Stimulated activated CD8-positive, alpha-beta memory T cell treated with anti-CD3 and anti-CD28 coated beads, Interleukin-12 subunit alpha, Interleukin-12 subunit beta, amount 100 ng/mL, for 24 hours (primary cell): Measurements from ENCODE around the gene POLR2C.

Experiments used
- DNase-seq: peaks from one replicate; pipeline ENCODE4 v3.0.0-alpha.2; 2020; ENCODE audit errors: extremely low read depth

Gene POLR2C

DNA sequence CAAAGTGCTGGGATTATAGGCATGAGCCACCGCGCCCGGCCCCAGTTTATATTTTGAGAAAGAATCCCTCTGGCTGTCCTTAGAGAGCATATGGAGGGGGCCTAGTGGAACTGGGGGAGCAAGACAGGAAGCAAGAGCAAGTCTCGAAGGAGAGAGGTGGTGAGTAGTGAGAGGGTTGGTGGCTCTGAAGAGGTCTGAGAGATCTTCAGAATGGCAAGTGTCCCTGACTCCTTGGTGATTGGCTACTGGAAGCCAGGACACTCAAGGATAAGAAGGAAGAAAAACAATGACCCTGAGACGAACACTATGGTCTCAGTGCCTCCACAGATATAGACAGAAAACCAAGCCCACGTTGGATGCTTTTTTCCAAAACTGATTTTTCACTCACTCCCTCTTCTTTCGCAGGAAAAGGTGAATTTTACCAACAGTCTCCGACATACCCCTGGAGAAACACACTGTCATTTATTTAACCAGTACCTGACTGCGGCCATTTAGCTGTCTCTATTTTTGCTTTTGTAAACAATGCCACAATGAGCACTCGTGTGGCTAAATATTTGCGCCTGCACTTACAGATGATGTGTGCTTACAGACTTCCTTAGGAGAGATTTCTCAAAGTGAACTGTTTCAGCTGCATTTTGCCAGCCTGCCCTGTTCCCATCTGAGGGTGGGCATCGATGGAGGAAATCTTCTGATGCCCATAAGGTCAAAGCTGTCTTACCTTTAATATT, 39.7 kb downstream of the POLR2C start:
- no peak for DNase-seq

DNA sequence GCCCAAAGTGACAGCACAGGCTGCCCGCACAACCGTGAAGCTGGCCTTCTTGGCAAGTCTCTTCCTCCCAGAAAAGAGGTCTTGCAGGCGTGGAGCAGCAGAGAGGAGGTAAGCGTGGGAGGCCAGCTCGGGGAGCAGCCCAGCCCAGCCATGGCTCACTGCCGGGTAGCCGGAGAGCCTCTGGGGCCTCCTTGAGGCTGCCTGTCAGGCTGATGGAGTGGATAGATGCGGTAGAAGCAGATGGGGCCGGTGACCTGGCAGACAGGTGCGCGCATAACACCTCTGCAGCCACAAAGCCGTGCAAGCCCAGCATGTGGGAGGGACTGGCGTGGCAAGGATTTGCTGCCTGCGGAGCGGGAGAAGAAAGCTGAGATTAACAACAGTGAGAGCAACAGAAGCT, 40.9 kb downstream of the POLR2C start:
- DNase-seq: no peak

DNA sequence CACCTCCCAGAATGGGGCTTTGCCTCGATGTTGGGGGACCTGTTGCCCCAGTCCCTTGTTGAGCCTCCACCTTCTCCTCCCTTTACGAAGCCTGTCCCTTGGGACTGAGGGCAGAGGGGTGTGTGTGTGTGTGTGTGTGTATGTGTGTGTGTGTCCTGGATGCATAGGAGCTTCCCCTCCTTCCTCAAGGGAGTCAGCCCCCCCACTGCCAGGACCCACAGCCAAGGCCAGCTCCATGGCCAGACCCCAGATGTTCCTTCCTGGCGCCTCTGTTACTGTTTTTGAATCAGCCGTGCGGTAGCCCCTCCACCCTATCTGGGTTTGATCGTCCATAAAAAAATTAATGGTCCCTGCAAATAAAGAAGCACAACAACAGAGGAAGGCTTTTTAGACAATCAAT, 41.5 kb downstream of the POLR2C start:
- no peak for DNase-seq

DNA sequence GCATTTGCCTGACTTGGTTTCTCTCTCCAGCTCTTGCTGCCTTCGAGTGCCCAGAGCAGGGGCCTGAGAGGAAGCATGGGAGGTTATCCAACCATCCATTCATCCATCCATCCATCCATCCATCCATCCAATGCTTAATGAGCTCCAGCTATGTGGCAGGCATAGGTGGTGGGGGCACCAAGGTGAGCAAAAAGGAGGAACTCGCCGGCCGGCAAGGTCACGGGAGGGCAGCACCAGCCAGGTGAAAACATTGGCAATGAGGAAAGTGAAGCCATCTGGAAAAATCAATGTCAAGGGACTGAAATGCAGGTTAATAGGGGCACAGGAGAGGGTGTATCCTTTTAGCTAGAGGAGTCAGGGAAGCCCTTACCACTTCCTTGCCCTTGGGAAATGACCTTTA, 42.0 kb downstream of the POLR2C start:
- DNase-seq: no peak

DNA sequence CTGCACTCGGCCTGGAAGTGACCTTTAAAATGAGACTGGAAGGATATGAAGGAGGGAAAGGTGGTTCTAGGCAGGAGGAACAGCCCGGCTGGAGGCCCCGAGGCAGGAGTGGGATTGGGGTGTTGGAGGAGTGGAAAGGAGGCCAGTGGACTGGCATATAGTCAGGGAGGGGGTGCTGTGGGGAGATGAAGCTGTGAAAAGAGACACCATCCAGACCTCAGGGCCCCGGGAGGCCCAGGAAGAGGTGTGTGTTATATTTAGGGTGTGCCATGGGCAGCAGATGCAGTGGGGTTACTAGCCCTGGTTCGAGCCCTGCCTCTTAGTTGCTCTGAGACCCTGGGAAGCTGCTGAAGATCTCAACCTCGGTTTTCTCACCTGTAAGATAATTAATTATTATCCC, 42.7 kb downstream of the POLR2C start:
- no peak for DNase-seq

DNA sequence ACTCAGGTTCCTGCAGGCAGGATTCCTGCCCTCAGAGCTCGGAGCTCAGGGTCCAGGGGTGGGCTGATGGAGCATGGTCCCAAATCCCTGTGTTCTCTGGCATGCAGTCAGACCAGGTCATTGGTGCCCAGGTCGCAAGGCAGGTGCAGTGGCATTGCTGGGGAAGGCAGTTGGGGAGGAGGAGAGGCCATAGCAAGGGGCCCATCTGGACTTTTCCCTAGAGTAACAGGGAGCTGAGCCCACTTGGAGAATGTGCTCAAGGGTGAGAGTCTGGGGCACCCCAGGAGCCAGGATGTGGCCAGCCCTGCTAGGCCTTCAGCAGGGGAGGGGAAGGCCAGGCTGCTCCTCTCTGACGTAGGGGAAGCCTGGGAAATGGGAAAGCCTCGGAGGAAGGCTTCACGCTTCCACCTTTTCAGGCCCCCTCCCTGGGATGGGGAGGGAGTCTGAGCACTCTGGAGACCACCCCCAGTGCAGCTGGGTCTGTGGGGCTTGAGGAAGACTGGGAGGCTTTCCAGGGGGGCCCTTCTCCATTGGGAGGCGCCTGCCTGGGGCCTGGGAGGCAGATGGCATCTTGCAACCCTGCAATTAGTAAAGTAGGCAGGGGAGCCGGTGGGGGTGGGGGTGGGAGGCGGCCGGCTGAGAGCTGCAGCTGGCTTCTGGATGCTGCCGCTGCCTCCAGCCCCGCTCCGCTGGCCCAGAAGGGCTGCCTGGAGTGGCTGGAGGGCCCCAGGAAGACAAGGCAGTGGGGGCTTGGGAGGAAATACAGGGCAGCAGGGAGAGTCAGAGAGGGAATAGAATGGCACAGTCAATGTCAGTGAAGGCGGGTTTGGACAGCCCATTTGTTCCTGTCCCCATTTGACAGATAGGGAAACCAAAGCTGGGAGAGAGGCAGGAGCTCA, 44.9 kb downstream of the POLR2C start:
- DNase-seq: no peak

DNA sequence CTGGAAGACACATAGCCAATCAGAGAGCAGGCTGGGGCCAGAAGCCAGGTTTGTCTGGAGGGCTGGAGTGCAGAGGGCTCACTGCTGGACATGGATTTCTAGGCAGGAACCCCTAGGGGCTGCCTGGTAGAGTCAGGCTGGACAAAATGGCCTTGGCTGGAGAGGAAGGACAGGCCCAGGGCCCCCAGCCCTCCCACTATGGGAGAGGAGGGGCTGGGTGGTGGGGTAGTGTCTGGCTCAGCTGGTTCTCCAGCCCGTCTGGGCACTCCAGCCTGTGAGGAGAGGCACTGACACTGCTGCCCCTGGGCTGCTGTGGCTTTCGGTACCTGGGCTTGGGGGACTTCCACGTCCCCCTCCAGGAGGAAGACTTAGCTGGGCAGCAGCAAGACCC, 45.6 kb downstream of the POLR2C start:
- DNase-seq: no peak

DNA sequence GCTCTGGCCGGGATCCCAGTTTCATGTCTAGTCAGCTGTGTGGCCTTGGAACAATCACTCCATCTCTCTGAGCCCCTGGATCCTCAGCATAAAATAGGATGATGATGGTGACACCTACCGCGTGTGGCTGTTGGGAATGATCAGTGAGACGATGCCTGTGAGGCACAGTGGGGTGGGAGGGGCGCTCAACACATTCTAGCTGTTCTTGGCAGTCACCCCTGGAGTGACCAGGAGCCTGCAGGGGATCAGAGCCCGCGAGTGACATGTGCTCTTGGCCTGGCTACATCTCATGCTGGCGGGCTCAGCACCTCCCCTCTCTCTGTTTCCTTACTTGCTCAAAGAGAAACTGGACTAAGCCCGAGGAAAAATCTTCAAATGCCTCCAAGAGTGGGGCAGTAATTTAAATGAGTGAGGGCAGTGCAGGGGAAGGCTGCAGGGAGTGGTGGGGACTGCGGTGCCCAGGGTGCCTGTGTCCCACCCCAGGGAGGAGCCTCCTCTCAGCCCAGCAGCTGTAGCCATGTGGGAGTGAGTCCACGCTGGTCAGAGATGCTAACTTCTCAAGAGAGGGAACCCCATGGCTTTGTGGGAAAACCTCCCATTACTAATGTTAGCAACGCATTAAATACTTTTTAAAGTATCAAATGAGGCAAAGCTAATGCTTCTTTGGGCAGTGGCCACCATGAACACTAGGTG, 46.9 kb downstream of the POLR2C start:
- DNase-seq: no peak

DNA sequence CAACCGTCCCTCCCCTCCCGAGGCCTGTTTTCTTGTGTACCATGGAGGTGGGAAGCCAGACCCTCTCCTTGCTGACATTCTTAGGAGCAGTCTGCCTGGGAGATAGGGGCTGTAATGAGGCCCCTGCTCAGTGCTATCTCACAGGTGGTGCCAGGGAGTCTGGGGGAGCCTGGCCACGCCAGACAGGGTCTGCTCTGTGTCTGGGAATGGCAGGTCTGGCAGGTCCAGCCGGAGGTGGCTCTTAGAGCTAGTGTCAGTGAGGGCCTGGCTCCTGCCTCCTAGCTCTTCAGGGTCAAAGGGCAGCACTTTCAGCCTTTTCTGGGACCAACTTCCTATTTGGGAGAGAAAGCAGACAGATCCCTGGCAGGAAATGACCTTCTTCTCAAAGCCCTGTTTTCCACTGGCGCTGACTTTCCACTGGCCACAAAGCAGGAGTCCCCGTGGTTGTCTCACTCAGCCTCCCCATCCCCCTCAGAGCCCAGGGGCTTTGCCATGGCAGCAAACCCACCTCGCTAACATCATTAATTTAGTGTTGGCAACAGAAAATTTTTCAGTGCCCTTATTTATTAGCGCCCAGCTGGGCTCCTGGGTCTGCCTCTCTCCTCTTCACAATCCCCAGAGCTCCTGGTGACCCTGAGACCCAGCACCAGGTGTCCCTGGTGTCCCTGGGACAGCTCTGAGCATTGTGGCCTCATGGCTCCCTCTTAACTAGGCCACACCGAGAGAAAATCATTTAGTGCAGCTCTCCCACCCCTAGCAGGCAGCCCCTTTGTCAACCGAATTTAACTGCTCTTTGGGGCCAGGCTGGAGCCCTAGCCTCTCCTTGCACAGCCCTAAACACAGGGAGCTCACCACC, 47.8 kb downstream of the POLR2C start:
- no peak for DNase-seq

DNA sequence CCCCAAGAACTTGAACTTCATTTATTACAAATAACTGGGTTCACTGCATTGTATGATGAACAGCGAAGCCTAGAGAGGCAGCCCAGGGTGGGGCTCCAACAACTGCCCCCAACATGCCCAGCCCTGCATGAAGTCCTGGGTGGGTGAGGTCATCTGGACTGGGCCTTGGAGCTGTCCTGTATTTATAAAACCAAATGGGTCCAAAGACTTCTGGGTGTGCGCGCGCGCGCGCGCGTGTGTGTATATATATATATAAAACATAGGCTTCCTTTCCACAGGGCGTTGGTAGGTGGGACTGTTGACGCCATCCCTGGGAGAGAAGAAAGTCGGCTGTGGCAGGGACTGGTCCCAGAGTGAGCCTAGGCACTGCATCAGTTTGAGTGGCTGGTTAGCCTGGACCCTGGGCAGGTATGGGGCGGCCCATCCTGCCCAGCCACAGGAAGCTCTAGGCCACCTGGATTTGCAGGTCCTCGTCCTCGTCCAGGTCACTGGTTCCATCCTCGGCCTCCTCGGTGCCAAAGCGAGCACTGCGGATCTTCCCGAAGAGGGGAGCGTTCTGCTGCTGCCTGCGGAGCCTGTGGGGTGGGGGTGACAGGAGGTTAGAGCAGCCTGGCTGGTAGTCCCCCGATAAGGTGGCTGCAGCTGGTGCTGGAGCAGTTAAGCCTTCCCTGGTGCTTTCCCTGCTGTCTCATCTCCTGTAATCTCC, 50.0 kb downstream of the POLR2C start:
- DNase-seq: no peak

DNA sequence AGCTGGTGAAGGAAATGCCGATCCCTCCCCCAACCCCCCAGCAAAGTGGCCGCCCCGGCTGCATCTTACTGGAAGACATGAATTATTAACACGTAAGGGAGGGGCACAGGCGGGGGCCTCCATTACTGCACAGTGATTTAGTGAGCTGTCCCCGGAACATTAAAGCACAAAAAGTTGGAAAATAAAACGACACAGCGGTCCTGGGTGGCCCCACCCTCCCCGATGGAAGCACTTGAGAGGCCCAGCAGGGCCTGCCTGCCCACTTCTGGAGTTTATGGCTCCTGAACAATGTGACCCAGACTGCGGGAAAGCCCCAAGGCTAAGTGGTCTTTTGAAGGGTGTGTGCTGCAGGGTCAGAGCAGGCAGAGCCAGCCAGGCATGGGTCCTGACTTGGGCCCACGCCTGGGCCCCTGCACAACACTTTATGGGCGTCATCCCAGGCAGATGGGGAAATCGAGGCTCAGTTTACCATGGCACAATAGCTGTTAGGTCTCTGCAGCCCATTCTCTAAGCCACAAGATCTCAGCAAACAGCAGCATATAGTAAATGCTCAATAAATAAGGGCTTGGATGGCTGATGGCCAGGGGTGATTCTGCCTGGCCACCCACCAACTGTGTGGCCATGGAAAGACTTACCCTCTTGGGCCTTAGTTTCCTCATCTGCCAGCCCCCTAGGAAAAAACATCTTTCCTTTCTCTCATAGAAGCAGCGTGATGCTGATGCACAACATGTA, 51.1 kb downstream of the POLR2C start:
- no peak for DNase-seq

DNA sequence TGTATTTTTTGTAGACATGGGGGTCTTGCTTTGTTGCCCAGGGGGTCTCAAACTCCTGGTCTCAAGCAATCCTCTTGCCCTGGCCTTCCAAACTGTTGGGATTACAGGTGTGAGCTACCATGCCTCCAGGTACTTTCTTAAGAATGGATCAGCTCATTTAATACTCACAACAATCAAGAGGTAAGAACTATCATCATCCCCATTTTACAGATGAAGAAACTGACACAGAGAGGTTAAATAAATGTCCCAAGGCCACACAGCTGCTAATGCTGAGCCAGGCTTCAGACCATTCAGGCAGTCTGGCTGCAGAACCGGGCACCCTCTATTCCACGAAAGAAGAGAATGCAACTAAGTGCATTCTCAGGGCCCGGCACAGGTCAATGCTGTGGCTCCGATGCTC, 51.9 kb downstream of the POLR2C start:
- no peak for DNase-seq

DNA sequence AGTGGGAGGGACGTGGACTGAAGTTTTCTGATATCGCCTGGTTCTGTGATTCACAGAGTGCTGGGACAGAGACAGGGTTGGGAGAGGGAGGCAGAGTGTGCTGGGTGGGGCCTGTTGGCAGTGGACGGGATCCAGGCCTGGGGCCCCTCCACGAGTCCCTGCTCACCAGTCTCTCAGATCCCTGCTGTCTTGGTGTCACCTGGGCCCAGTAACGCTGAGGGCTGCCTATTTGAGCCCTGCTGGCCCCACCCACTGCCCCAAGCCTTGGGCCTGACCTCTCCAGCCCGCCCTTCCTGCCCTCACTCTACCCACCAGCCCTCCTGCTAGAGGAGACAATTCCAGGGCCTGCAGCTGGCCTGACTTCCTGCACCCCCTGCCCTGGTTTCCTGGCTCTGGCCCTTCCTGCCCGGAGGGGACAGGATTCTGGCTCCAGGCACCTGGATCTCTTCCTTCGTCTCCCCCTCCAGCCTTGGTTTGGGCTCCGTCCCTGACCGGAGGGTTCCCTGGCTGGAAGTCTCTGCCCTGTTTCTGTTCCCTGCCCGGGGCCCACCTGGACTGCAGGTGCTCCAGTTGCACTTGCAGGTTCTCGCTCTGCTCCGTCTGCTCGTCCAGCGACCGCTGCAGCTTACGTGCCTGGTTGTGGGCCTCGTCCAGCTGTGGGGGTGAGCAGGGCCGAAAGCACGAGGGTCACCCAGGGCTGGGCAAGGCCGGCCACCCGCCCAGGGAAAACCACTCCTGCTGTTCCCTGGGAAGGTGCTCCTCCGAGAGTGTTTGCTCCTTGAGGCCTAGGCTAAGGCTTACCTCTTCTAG, 52.5 kb downstream of the POLR2C start:
- DNase-seq: no peak

DNA sequence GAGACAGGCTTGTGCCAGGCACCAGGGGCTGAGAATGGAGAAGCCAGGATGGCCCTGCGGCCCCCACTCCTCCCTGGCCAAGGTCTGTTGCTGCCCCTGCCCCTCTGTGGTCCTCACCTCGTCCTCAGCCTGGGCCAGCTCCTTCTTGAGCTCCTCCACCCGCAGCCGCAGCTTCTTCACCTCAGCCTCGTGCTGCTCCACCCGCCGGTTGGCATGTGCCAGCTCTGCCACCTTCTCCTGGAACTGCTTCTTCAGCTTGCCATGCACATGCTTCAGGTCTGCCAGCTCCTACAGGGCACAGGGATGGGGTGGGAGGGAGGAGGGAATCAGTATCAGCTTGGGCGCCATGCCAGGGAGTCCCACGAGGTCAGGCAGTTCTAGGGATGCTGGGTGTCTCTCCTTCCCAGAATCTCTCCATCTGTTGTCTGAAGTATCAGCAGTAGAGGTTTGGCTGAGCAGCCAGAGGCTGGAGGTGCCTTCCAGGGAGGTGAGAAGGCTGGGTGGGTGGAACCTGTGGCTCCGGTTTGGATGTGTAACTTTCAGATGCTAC, 53.8 kb downstream of the POLR2C start:
- no peak for DNase-seq

DNA sequence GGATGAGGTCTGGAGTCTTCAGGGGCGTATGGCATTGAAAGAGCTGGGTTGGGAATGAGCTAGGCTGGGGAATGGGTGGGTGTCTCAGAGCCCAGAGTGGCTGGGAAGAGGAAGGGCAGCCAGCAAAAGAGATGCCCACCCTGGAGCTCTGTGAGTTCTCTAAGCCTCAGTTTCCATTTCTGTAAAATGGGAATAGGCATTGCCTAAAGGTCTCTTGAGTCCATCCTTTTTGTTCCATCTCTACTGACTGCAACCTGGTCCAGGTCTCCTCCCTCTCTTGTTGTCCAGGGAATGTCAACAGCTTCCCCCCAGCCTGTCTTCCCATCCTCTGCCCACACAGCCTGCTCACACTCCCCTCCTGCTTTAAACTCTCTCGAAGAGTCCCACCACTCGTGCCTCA, 54.3 kb downstream of the POLR2C start:
- DNase-seq: no peak

DNA sequence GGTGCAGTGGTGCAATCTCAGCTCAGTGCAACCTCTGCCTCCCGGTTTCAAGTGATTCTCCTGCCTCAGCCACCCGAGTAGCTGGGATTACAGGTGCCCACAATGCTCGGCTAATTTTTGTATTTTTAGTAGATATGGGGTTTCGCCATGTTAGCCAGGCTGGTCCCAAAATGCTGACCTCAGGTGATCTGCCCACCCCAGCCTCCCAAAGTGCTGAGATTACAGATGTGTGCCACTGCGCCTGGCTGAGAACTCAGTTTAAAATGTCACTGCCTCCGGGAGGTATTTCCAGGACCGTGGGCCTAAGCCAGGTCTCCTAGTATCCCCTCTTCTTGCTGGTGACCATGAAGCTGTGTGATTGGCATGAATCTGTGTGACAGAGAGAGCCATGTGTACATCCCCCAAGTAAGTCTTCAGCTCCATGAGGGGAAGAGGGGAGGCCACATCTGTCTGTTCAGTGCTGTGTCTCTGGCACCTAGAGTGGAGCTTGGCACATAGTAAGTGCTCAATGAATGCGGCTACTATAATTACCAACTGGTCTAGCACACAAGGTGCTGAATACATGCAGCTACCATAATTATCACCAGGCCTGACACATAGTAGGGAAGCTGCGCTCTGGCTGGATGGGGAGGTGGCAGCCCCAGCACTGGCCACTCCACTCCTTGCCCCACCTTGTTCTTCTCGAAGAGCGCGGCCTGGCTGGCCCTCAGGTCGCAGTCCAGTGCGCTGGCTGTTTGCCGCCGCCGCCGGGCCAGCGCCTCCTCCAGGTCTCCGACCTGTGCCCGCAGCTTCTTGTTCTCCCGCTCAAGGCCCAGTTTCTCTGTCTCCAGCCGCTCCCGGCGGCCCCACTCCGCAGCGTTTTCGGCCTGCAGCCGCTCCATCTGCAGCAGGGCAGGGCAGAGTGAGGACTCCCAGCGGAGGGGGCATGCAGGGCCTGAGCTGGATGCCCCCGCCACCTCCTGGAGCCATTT, 55.2 kb downstream of the POLR2C start:
- no peak for DNase-seq

DNA sequence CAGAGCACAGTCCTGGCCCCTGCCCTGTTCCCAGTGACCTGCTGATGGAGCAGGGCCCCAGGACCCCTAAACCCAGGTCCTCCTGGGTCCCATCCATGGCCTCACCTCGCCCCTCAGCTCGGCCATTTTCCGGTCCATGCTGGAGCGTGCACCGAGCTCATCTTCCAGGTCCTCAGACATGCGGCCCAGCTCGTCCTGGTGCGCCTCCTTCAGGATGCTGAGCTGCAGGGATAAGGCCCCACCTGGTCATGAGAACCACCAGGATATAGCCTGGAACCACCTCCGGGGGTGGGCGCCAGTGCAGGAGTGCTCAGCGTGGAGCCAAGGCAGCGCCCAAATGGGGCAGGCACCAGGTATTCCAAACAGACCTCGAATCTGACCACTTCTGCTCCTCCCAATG, 56.0 kb downstream of the POLR2C start:
- DNase-seq: no peak

DNA sequence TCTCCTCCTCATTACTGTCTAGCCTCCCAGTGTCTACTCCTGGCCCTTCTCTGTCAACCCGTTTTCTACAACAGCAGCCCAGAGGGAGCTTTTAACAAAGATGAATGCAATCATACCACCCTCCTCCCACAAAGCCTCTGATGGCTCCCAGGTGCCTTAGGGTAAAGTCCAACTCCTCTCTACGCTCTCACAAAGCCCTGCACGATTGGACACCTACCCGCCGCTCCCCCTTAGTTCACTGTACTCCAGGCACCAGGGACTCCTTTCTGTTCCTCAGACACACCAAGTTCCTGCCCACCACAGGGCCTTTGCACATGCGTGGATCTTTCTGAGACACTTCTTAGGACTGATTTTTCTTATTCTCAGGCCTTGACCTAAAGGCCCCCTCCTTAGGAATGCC, 56.4 kb downstream of the POLR2C start:
- DNase-seq: no peak
